IgD-negative memory B cell (primary cell): ENCODE results near the gene NRXN2. TPM values are rescaled to one million over a fixed set of nuclear protein-coding genes. Genes with fewer than 3 reads are reported as not detected.
A peak's percentile ranks its signal among the peaks of the same experiment; 100 is the strongest.

Experiments used
- H3K27ac Mint-ChIP-seq, 3 donors: one replicate each; pipeline ENCODE4 v1.8.0; 2020 to 2022; ENCODE audit warnings: mild to moderate bottlenecking in 3 of 3, mixed read lengths in 3 of 3, moderate library complexity in 1 of 3
- H3K27me3 Mint-ChIP-seq: one replicate; pipeline ENCODE4 v1.8.0; 2021; ENCODE audit warnings: mixed read lengths
- H3K36me3 Mint-ChIP-seq: one replicate; pipeline ENCODE4 v1.8.0; 2020; ENCODE audit warnings: mild to moderate bottlenecking, mixed read lengths
- H3K4me1 Mint-ChIP-seq, 3 donors: one replicate each; pipeline ENCODE4 v1.8.0; 2020 to 2022; ENCODE audit warnings: mixed read lengths in 3 of 3, mild to moderate bottlenecking in 1 of 3
- H3K4me3 Mint-ChIP-seq, 4 donors: one replicate each; pipeline ENCODE4 v1.8.0; 2020 to 2022; ENCODE audit warnings: mild to moderate bottlenecking in 4 of 4, mixed read lengths in 4 of 4, moderate library complexity in 3 of 4
- H3K9me3 Mint-ChIP-seq, 3 donors: one replicate each; pipeline ENCODE4 v1.8.0; 2020 to 2021; ENCODE audit warnings: mixed read lengths in 3 of 3, mild to moderate bottlenecking in 1 of 3
- polyA plus RNA-seq: library from polyadenylated mRNA; unstranded; fragments of 300-500 nt; fragmentation: Illumina TruSeq; gene quantifications from one replicate; pipeline ENCODE4 v1.2.3, GENCODE V29; 2021

The NRXN2 gene
- polyA plus RNA-seq, 1 donor from 2014 or later = not detected

DNA sequence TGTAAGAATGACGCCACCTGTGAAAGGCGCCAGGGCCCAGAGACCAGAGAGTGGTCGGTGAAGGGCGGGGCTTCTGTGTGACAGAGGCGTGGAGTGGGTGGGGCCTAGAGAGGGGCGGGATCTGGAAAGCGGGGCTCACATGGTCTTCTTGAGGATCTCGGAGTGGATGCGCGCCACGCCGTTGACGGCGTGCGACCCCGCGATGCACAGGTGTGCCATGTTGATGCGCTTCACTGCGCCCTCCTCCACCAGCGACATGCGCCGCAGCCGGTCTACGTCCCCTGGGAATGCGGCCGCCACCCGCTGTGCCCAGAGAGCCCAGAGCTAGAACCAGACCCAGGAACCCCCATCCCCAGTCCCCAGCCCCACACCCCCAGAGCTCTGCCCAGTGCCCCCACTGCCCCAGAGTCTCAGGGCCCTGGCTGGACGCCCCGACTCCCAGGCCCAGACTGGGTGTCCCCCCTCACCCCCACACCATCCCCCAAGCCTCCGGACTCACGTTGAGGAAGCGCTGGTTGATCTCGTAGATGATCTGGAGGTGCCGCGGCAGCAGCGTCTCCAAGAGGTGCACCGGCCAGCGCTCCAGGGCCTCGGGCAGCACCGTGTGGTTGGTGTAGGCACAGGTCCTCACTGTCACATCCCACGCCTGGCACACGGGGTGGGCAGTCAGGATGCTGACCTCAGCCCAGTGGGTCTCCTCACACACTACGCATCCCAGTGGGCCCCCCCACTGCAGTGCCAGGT is 30.6 kb upstream of the NRXN2 start:
- Mint-ChIP-seq H3K27ac (peak overlapping the region in 1 of 3 donors; percentile 64), H3K9me3 (no peaks in the 10 kb centered on the region), H3K4me1 (peaks cover 8 to 12% (median 10%) of the 10 kb centered on the region in 3 donors), H3K4me3 (no peak overlapping the region), H3K36me3 (peaks cover 6% of the 10 kb centered on the region), H3K27me3 (no peaks in the 10 kb centered on the region)

DNA sequence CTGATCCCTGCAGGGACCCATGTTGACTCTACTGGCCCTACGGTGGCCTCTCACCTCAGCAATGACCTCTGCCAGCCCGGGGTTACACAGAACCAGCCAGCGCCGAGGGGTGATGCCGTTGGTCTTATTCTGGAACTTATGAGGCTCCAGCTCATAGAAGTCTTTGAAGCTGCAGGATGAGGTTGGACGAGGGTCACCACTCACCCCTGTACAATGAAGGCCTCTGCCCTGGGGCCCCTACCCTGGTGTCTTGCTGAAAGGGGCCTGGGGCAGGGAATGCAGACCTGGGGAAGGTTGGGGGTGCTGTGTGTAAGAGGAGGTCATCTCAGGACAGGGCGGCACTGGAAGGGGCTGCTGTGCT is 30.0 kb upstream of the NRXN2 start:
- H3K4me3 Mint-ChIP-seq = peak overlapping the region in 1 of 4 donors; percentile 26
- H3K36me3 Mint-ChIP-seq = peaks cover 8% of the 10 kb centered on the region
- H3K4me1 Mint-ChIP-seq = peaks cover 10 to 14% (median 12%) of the 10 kb centered on the region in 3 donors
- peak overlapping the region in 1 of 3 donors; percentile 64 for H3K27ac Mint-ChIP-seq
- H3K27me3 Mint-ChIP-seq = no peaks in the 10 kb centered on the region
- no peaks in the 10 kb centered on the region for H3K9me3 Mint-ChIP-seq

DNA sequence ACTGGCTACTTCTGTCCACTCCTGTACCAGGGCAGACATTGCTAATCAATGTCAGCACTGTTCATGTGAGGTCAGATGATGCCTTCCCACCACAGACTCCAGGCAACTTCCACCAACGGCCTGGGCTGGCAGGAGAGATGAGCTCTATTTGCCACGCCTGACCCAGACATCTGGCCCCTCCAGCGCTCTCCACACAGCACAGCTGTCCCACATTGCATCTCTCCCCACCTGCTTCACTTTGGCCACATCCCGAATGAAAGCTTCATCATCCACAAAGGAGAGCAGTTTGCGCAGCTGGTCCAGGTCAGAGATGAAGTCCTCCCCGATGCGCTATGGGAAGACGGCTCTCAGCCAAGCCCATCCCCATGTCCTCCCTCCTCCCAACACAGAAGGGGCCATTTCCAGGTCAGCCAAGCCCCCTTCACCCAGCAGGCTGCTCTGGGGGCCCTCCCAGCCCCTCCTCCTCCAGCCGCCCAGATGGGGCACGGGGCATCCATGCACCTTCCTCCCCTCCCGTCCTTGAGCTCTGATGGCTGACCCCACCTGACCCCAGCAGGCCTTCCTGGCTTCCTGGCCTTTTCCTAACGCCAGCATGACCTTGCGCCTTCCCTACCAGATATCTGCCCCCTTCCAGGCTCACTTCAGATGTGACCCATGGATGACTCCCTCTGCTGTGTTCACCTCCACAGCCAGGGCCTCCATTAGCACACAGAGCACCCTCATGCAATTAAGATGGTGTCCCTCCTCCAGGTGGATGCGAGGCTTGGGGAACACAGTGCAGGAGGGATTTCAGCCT is 29.4 kb upstream of the NRXN2 start:
- H3K4me3 Mint-ChIP-seq = peak overlapping the region in 2 of 4 donors; percentile 3 to 42

DNA sequence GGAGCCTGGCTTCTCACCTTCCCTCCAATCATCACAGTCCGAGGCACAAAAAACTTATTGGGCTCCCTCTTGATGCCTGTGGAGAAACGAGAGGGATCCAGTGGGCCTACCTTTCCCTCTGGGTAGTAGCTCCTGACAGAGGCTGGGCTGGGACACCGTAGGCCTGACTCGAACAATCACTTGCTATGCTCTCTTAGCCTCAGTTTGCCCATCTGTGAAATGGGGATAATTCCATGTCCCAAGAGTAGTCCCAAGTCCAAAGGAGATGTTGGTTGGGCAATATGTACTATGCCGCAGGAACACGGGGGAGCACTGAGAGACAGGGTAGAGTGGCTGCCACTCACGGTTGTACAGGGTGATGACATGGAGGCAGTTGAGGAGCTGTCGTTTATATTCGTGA is 28.6 kb upstream of the NRXN2 start:
- Mint-ChIP-seq H3K4me1 (peaks cover 10 to 14% (median 13%) of the 10 kb centered on the region in 3 donors), H3K27me3 (no peaks in the 10 kb centered on the region), H3K4me3 (peak overlapping the region in 1 of 4 donors; percentile 42), H3K9me3 (no peaks in the 10 kb centered on the region), H3K27ac (peak overlapping the region in 1 of 3 donors; percentile 83), H3K36me3 (peaks cover 8% of the 10 kb centered on the region)

More for the DNA sequence above, 29.4 kb upstream of the NRXN2 start:
- H3K36me3 Mint-ChIP-seq = peaks cover 8% of the 10 kb centered on the region
- H3K9me3 Mint-ChIP-seq = no peaks in the 10 kb centered on the region
- peaks cover 10 to 14% (median 14%) of the 10 kb centered on the region in 3 donors for H3K4me1 Mint-ChIP-seq
- H3K27ac Mint-ChIP-seq = peak overlapping the region in 2 of 3 donors; percentile 50 to 83
- H3K27me3 Mint-ChIP-seq = no peaks in the 10 kb centered on the region

DNA sequence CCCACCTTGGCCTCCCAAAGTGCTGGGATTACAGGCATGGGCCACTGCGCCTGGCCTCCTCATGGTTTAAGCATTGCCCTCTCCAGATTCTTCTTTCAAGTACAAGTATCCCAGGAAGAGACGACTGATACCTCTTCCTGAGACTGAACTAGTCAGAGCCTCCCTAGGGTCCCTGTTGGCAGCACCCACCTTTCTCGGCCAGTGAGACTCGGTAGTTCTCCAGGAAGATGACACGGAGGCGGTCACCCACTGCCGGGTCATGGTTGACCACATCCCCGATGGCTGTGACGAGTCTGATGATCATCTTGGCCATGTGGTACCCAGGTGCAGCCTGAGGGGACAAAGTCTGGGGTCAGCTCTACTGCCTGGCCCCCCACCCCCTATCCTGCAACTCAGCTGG is 28.1 kb upstream of the NRXN2 start:
- Mint-ChIP-seq H3K36me3 (peaks cover 8% of the 10 kb centered on the region), H3K9me3 (no peaks in the 10 kb centered on the region), H3K4me1 (peaks cover 10 to 17% (median 14%) of the 10 kb centered on the region in 3 donors), H3K27ac (peak overlapping the region in 1 of 3 donors; percentile 83), H3K4me3 (peak overlapping the region in 1 of 4 donors; percentile 63), H3K27me3 (no peaks in the 10 kb centered on the region)

DNA sequence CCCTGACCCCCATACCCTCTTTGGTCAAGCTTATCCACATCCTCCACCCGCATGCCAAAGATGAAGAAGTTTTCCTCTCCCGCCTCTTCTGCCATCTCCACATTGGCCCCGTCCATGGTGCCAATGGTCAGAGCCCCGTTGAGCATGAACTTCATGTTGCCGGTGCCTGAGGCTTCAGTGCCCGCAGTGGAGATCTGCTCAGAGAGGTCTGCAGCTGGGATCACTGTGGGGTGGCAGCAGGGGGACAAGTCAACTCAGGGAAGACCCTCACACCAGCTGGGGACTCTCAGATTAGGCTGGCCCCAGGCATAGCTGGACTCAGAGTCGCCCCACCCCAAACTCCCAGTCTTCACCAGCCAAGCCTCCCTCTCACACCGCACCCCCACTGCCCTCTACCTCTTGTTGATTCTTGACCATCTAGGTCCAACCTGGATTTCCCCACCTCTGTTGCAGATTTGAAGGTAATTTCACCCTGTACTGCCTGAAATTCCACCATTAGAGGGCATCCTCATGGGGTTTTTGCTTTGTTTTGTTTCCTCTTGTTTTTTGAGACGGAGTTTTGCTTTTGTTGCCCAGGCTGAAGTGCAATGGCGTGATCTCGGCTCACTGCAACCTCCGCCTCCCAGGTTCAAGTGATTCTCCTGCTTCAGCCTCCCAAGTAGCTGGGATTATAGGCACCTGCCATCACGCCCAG is 27.5 kb upstream of the NRXN2 start:
- H3K4me3 Mint-ChIP-seq = peak overlapping the region; percentile 36 to 63 (median 50)
- H3K27ac Mint-ChIP-seq = peak overlapping the region in 2 of 3 donors; percentile 61 to 83
- H3K36me3 Mint-ChIP-seq = peaks cover 8% of the 10 kb centered on the region
- H3K4me1 Mint-ChIP-seq = peaks cover 10 to 17% (median 14%) of the 10 kb centered on the region in 3 donors
- no peaks in the 10 kb centered on the region for H3K27me3 Mint-ChIP-seq
- H3K9me3 Mint-ChIP-seq = no peaks in the 10 kb centered on the region

DNA sequence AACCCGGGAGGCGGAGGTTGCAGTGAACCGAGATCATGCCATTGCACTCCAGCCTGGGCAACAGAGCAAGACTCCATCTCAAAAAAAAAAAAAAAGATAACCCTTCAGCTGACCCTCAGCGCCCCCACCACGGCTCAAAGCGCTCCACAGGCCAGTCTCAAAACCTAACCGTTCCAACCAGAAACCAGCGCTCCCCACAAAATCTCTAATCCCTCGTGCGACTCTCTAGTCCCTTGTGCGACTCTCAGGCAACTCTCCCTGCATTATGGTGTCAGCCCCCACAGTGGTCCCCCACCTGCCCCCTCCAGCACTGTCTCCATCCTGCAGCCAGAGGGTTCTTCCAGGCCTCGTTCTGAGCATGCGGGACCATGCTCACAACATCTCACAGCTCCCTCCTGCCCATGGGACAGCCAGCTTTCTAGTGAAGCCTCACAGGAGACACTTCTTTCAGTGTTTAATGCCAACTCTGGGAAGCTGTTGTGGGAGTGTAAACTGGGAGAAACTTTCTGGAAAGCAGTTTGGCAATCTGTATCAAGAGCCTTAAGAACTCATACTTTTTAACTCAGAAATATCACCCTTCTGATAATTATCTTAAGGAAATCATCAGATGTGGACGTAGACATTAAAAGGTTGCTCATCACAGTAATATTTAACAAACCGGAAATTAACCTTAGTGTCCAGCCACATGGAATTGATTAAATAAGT is 25.1 kb upstream of the NRXN2 start:
- H3K4me3 Mint-ChIP-seq = peak overlapping the region in 2 of 4 donors; percentile 65 to 80

DNA sequence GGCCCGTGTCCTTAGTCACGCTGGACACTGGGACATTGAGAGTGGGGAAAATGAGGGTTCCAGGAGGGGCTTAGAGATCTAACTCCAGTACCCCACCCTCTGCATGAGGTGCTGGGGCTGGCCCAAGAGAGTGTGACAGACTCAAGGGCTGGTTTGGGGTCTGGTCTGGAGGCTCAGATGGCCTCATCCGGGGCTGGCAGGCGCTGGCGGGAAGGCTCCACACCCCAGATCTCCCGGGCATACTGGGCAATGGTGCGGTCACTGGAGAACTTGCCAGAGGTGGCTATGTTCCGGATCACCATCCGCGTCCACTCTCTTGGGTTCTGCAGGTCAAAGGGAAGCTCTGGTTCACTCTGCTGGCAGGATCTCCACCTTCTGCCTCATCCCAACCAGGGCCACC is 23.5 kb upstream of the NRXN2 start:
- H3K9me3 Mint-ChIP-seq = no peaks in the 10 kb centered on the region
- peak overlapping the region; percentile 93 to 99 (median 96) for H3K4me3 Mint-ChIP-seq
- H3K36me3 Mint-ChIP-seq = peaks cover 3% of the 10 kb centered on the region
- peak overlapping the region; percentile 91 to 100 (median 98) for H3K27ac Mint-ChIP-seq
- H3K4me1 Mint-ChIP-seq = peaks cover 10 to 23% (median 19%) of the 10 kb centered on the region in 3 donors
- no peaks in the 10 kb centered on the region for H3K27me3 Mint-ChIP-seq

More for the DNA sequence above, 25.1 kb upstream of the NRXN2 start:
- no peaks in the 10 kb centered on the region for H3K9me3 Mint-ChIP-seq
- H3K27me3 Mint-ChIP-seq = no peaks in the 10 kb centered on the region
- peak overlapping the region in 2 of 3 donors; percentile 93 to 100 for H3K27ac Mint-ChIP-seq
- peaks cover 6% of the 10 kb centered on the region for H3K36me3 Mint-ChIP-seq
- peaks cover 10 to 20% (median 16%) of the 10 kb centered on the region in 3 donors for H3K4me1 Mint-ChIP-seq

DNA sequence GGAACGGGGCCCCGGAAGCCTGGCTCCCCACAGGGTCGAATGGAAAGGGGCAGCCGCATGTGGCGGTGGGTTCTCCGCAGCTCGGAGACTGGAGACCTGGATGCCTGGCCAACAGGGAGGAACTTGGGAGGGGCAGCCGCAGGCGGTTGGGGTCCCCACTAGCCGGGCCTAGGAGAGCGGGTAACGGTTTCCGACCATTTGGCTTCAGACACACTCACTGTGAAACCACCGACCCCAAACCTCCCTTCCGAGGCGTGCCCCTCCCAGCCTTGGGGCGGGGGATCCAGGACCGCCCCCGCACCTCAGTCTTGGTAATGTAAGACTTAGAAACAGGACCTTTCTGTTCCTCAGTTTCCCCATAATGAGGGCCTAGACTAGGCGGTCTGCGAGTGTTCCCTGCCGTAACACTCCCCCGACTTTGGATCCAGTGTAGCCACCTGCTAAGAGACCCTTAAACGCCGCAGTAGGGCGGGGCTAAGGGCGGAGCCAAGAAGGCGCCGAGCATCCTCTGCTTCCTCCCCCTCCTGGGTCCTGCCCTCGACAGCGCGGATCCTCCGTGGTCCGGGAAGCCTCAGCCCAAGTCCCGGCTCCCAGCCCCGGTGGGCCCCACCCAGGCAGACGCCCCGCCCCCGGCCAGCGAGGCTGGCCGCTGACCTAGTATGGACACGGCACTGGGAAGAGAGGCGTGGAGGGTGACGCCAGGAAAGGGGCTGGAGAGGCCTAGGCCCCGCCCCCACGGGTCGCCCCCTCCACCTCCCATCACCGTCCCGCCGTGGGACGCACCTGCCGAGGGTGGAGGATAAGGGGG is 22.7 kb upstream of the NRXN2 start:
- Mint-ChIP-seq H3K9me3 (no peaks in the 10 kb centered on the region), H3K27me3 (no peaks in the 10 kb centered on the region), H3K36me3 (peaks cover 3% of the 10 kb centered on the region), H3K4me1 (peaks cover 8 to 24% (median 18%) of the 10 kb centered on the region in 3 donors), H3K27ac (peak overlapping the region; percentile 98 to 100 (median 99)), H3K4me3 (peak overlapping the region; percentile 93 to 99 (median 96))

DNA sequence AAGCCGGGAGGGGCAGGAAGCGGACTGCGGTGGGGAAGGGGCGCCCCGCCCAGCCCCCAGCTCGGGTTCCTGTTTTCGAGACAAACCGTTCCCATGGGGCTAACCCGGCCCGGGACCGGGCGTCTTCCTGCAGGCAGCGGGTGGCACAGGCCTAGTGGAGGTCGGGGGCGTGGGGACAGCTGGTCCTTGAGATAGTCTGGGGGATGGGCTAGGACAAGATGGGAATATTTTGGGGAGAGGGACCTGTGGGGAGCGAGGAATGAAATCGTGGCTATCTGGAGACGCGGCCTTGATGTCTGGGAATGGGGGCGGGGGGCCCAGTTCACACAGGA is 22.2 kb upstream of the NRXN2 start:
- peak overlapping the region; percentile 93 to 99 (median 96) for H3K4me3 Mint-ChIP-seq
- no peaks in the 10 kb centered on the region for H3K9me3 Mint-ChIP-seq
- H3K27ac Mint-ChIP-seq = peak overlapping the region; percentile 98 to 100 (median 99)
- no peaks in the 10 kb centered on the region for H3K27me3 Mint-ChIP-seq
- H3K4me1 Mint-ChIP-seq = peaks cover 2 to 24% (median 19%) of the 10 kb centered on the region in 3 donors
- peaks cover 4% of the 10 kb centered on the region for H3K36me3 Mint-ChIP-seq

DNA sequence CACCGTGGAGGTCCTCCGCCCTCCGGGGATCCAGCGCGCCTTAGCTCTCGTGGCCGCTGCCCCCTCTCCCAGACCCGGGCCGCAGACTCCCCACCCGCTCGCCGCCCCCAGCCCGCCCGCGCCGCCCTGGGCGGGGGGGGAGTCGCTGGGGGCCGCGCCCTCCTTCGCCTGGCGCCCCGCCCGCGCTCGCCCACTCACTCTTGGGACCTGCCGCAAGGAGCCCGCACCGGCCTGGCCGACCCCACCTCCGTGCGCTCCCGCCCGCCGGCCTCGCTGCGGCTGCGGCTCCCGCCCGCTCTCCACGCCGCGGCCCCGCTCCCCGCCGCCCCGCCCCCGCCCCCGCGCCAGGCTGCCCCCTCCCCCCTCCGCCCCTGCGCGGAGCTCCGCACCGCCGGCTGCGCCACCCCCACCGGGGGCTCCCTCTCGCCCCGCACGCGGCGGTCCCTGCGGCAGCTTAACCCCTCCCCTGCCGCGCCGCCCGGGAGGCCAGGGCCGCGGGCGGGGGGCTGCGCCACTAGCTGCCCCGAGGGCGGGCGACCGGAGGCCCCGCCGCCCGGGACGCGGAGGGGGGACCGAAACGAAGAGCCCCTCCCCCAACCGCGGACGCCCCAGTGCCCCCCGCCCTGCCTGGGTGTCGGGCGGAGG is 21.7 kb upstream of the NRXN2 start:
- Mint-ChIP-seq H3K4me1 (peaks cover 0 to 23% (median 18%) of the 10 kb centered on the region in 3 donors), H3K9me3 (no peaks in the 10 kb centered on the region), H3K27ac (peak overlapping the region; percentile 99 to 100 (median 99)), H3K36me3 (peaks cover 4% of the 10 kb centered on the region), H3K27me3 (no peaks in the 10 kb centered on the region), H3K4me3 (peak overlapping the region; percentile 96 to 100 (median 98))

DNA sequence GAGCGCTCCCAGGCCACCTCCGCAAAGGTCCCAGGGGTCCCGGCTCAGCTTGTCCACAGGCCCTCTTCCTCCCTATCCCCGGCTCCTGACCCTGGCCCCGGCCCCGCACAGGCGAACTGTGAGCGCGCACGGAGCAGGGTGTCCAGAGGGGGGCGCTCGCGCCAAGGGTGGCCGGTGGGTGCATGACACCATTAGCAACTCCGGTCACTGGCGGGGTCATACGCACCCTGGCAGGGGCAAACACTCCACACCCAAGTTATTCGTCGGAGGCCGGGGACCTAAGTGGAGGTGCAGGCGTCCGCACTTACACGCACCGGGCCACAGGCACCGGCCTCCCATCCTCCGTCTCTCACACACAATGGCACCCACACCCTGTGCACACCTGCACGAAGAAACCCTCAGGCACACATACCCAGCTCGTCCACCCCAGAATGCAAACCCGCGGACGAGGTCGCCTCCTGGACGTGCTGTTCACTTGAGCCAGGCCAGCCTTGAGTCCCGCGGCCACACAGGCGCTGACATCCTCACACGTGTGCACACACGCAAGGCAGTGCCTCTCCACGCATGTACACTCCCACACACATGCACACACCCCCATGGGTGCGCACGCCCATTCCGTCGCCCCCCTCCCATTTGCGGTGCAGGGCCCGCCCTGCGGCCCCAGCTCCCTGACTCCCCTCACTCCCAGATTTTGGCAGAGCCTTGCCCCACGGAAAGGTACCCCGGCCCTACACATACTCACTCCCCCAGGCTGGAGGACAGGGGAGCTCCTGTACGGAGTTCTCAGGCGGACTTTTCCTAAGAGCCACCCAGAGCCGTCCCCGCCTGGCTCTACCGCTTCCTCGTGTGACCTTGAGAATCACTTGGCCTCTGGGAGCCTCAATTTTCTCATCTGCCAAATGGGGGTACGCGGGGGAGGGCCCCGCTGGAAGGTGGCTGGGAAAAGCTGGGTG is 20.9 kb upstream of the NRXN2 start, which contains the start of gene RASGRP2:
TSS of gene RASGRP2 (minus strand) at position 552 of the 953 bp plus-strand sequence. CDS start 1,276 bp downstream, outside the sequence.
- peaks cover 3% of the 10 kb centered on the region for H3K36me3 Mint-ChIP-seq
- H3K4me1 Mint-ChIP-seq = peaks cover 0 to 25% (median 20%) of the 10 kb centered on the region in 3 donors
- H3K27me3 Mint-ChIP-seq = no peaks in the 10 kb centered on the region
- no peaks in the 10 kb centered on the region for H3K9me3 Mint-ChIP-seq
- peak within 1 kb of the TSS; percentile 96 to 100 (median 98) for H3K4me3 Mint-ChIP-seq
- peak within 1 kb of the TSS; percentile 99 to 100 (median 99) for H3K27ac Mint-ChIP-seq
